ENCODE results near the gene ARL14. TPM values are rescaled to one million over a fixed set of nuclear protein-coding genes. Genes with fewer than 3 reads are reported as not detected.
A peak's percentile ranks its signal among the peaks of the same experiment; 100 is the strongest.

The ARL14 gene
- total RNA-seq = under 1 TPM in 2 of 6 experiments, not detected in 4; 0.31 to 0.66 TPM
- long read RNA-seq = 0 reads

GRCh38 chr3:160676547-160677303 lies at the start of gene ARL14:
ARL14 (plus strand) TSS chr3:160677160; CDS start chr3:160677347, 187 bp downstream.
- no peak for DNase-seq
- WGBS (ENCODE audit: insufficient coverage, low coverage, low lambda C conversion rate, missing lambda C conversion rate) = 85% methylated on average over 4 of the region's 4 CpGs
- H3K36me3 ChIP-seq = no peaks in the 10 kb centered on the region
- no peak within 1 kb of the TSS for H3K27ac ChIP-seq
- H3K27me3 ChIP-seq = no peaks in the 10 kb centered on the region
- peak in 1 of 4 donors; percentile 77 for ATAC-seq
- H3K4me1 ChIP-seq = peaks cover 0 to 31% (median 13%) of the 10 kb centered on the region in 4 donors
- intact Hi-C loops (cut with DNase I) = no loop called here
- TF ChIP-seq POLR2A (IDR thresholded peaks at IDR 0.05) (no peak), CTCF (IDR thresholded peaks at IDR 0.05) (no peak)
- no peak within 1 kb of the TSS for H3K4me3 ChIP-seq
- no peaks in the 10 kb centered on the region for H3K9me3 ChIP-seq

GRCh38 chr3:160629491-160629890 lies 47.5 kb upstream of the ARL14 start:
- H3K27me3 ChIP-seq = no peaks in the 10 kb centered on the region
- WGBS (ENCODE audit: insufficient coverage, low coverage, low lambda C conversion rate, missing lambda C conversion rate) = 78% methylated on average over 2 of the region's 2 CpGs
- H3K36me3 ChIP-seq = no peaks in the 10 kb centered on the region
- intact Hi-C loops (cut with DNase I) = no loop called here
- no peak overlapping the region for H3K4me3 ChIP-seq
- ATAC-seq (no peak), DNase-seq (no peak)
- TF ChIP-seq POLR2A (IDR thresholded peaks at IDR 0.05) (no peak), CTCF (IDR thresholded peaks at IDR 0.05) (no peak)
- H3K9me3 ChIP-seq = no peaks in the 10 kb centered on the region
- no peaks in the 10 kb centered on the region for H3K4me1 ChIP-seq
- H3K27ac ChIP-seq = no peak overlapping the region

GRCh38 chr3:160633361-160634083 lies 43.4 kb upstream of the ARL14 start:
- Histone ChIP-seq H3K9me3 (no peaks in the 10 kb centered on the region), H3K4me1 (no peaks in the 10 kb centered on the region), H3K36me3 (no peaks in the 10 kb centered on the region), H3K27ac (no peak overlapping the region), H3K4me3 (no peak overlapping the region), H3K27me3 (no peaks in the 10 kb centered on the region)
- 81% methylated on average over 4 of the region's 4 CpGs for WGBS (ENCODE audit: insufficient coverage, low coverage, low lambda C conversion rate, missing lambda C conversion rate)
- DNase-seq = no peak
- intact Hi-C loops (cut with DNase I) = no loop called here
- TF ChIP-seq POLR2A (IDR thresholded peaks at IDR 0.05) (no peak), CTCF (IDR thresholded peaks at IDR 0.05) (no peak)
- ATAC-seq = no peak

- no peak for TF ChIP-seq CTCF (IDR thresholded peaks at IDR 0.05)
- no peak for TF ChIP-seq POLR2A (IDR thresholded peaks at IDR 0.05)
- intact Hi-C loops (cut with DNase I) = no loop called here
- DNase-seq = no peak
- no peaks in the 10 kb centered on the region for H3K4me1 ChIP-seq
- no peak overlapping the region for H3K27ac ChIP-seq
- no peak overlapping the region for H3K4me3 ChIP-seq
- no peaks in the 10 kb centered on the region for H3K36me3 ChIP-seq
- H3K9me3 ChIP-seq = no peaks in the 10 kb centered on the region
- H3K27me3 ChIP-seq = no peaks in the 10 kb centered on the region
- ATAC-seq = no peak
These were observed 41.7 kb upstream of the ARL14 start for GRCh38 chr3:160635213-160635612.
